NAMALWA (cell line): ENCODE data around the gene KSR1.
"Not testable (repeated sequence)": the region's sequence is repeated elsewhere in the genome, so short reads cannot be mapped to it uniquely, and the experiment has no call there.

Experiments used
- DNase-seq: peaks from one replicate; pipeline ENCODE4 v3.0.0-alpha.2; 2015; ENCODE audit warnings: low spot score

Gene KSR1

DNA sequence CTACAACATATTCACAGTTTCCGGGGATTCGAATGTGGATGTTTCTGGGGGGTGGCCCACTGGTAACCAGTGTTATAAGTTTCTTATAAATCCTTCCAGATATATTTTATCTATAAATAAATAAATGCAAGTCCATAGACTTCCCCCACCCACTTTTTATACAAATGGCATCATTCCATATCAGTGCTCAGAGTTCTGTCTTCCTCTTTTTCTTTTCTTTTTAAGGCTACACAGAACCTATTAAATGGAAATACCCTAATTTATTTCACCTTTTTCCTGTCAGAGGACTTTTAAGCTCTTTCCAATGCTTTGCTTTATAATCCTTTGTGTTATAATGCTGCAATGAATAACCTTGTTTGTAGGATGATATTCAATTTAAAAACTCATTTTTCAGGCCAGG, 178.5 kb downstream of the KSR1 start:
- no peak for DNase-seq

DNA sequence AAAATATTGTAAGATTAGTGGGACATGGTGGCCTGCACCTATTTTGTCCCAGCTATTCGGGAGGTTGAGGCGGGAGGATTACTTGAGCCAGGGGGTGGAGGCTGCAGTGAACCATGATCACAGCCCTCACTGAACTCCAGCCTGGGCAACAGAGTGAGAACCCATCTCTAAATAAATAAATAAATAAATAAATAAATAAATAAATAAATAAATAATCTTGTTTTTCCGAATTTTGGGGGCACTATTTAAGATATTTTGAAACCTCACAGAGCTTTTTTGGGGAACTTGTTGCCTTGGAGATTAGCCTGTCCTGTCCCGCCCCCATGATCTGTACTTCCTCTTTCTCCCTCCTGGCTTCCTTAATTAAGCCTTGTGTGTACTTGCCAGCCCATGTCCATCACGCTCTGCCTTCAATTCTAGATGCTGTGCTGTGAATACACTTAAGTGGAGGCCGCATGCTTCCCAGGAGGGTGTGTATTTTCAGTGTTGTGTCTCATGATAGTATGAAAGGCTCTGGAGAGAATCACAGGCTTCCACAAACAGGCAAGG, 179.1 kb downstream of the KSR1 start:
- DNase-seq, result peak; percentile 61

DNA sequence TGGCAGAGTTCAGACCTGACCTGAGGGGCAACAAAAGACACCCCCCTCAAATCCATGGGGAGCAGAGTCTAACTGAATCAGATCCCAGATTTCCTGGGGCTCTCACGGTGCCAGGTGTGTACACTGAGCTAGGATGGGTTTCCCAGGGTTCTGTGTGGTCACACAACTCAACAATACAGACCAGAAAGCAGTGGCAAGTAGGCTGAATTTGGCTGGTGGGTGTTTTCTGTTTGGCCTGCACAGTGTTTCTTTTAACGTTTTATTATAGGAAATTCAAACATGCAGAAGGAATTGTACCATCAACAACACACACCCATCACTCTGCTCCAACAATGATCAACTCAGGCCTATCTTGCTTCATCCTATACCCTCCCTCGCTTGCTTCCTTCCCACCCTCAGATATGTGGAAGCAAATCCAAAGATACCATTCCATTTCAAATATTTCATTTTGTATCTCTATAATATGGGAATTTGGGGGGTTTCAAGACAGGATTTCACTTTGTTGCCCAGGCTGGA, 179.8 kb downstream of the KSR1 start:
- DNase-seq, result not testable (repeated sequence)

DNA sequence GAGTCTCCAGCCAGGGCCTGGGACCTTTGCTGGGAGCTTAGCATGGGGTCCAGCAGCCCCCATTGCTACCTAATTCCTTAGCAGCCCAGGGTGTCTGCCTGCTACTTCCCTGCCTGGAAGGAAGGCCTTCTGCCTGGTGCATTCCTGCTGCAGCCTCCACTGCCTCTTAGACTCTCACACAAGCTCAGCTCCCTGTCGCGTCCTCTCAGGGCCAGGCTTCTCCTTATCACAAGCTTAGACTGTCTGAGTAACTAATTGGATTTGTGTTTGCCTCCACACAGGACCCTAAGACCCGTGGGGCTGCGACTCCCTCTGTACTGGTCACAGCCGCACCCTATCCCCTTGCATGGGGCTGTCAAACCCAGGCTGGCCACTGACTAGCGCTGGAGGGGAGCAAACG, 181.6 kb downstream of the KSR1 start:
- DNase-seq, result not testable (repeated sequence)

DNA sequence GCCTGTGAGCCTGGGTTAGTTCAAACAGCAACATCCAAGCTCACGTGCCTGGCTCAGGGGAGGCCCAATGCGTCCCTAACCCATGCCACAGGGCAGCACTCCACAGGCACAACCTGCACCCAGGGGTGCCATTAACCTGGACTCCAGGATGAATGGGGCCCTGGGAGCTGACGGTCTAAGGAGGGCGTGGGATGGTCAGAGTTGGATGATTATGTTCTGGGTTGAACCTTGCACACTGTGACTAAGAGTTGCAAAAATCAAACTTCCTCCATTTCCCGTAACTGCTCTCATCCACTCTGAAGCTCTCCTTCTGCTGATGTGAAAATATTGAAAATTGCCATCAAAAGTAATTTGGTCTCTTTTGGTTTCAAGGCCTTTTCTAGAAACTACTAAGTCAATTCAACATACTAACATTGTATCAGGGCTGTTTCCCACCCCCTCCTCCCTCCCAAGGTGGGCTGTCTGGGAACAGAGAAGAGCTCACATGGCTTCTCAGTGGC, 182.2 kb downstream of the KSR1 start:
- DNase-seq, result not testable (repeated sequence)

DNA sequence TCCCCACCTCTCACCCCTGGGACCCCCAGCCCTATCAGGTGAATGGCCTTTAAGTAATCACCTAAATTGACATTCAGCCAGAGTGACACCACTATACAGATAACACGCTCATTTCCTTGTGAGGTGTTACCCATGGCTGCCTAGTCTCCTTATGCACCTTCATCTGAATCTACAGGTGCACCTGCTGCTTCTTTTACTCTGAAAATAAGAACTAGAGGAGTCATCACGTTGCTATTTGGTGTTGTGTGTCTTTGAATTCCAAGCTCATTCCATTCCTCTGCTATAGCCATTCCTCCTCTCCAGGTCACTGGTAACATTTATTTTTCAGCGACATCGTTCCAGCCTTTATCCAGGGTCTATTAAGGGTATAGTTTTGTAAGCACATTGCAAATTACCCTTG, 184.5 kb downstream of the KSR1 start:
- DNase-seq, result no peak

DNA sequence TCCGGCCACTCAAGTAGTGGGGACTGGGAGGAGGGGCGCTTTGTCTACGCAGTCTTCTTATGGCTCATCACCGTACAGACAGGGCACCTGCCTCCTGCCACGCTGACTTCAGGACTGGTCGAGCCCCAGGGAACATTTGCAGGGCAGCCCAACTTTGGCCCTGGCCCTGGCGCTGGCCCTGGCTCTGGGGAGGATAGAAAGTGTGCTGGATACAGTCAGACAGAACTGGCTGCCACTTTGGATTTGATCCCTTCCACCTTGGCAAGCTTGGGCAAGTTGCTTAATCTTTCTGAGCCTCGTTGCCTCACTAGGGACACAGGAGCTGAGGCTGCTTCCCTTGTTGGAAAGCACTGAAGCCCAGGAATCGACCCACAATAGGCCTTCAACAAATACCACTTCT, 188.3 kb downstream of the KSR1 start:
- DNase-seq, result no peak

DNA sequence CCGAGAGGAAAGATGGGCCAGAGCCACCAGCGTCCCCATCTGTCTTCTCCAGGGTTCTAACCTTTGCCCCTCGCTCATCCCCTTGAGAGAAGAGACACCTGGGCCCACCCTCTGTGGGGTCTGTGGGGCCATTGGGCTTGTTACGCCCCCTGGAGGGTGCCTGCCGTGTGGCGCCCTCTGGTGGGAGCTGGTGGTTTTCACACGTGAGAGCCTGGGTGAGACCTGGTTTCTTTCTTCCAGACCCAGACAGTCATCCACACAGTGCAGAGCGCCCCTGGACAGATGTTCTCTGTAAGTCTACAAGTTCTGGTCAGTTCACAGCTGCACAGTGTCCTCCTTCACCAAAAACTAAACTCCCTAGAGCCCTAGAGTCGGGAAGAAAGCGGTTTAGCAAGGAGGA, 189.4 kb downstream of the KSR1 start:
- not testable (repeated sequence) for DNase-seq

DNA sequence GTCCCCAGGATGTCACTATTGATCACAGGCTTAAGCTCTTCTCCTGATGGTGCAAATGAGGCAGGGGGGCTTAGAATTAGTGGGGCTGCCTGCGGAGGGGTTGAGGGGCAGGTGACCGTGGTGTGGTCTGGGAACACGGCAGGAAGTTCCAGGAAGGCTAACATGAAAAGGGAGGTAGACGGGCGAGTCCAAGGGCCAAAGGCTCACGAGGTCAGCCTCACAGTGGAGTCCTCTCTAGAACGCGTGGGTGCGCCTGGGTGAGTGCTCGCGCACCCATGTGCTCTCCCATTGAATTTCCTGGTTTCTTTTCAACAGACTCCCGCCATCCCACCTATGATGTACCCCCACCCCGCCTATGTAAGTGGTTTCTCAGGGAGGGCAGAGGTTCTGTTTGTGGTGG, 190.0 kb downstream of the KSR1 start:
- DNase-seq, result no peak

DNA sequence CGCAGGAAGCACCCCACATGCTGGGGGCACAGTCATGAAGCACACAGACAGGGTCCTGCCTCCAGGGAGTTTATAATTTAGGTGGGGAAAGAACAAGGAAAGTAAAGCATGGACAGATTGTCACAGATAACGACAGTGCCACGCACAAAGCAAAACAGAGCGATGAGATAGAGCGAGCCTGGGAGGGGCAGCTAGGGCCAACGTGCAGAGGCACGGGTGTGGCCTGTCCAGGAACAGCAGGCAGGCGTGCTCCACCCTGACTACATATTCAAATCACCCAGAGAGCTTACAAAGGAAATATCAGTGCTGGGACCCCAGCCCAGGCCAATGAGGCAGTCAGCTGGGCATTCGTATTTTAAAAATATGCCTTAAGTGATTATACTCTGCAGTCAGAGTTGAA, 191.5 kb downstream of the KSR1 start:
- no peak for DNase-seq

DNA sequence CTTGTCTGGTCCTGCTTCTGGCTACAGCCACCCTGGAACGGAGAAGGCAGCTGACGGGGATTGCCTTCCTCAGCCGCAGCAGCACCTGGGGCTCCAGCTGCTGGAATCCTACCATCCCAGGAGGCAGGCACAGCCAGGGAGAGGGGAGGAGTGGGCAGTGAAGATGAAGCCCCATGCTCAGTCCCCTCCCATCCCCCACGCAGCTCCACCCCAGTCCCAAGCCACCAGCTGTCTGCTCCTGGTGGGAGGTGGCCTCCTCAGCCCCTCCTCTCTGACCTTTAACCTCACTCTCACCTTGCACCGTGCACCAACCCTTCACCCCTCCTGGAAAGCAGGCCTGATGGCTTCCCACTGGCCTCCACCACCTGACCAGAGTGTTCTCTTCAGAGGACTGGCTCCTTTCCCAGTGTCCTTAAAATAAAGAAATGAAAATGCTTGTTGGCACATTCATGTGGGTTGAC, 192.9 kb downstream of the KSR1 start:
- not testable (repeated sequence) for DNase-seq

DNA sequence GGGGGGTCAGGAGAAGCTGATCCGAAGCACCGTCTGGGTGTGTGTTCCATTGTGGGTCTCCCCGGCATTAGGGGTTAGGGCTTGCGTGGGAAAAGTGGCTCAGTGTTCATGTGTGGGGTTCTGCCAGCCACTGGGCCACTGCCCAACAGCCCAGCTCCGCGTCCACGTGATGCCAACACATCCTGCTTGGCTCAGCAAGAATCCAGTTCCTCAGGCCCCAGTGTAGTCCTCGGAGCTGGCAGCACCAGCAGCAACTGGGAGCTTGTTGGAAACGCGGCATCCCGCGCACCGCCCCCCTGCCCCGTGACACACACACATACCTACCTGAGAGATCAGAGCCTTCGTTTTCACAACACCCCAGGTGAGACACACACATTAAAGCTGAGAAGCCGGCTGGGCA, 193.7 kb downstream of the KSR1 start:
- DNase-seq, result no peak

DNA sequence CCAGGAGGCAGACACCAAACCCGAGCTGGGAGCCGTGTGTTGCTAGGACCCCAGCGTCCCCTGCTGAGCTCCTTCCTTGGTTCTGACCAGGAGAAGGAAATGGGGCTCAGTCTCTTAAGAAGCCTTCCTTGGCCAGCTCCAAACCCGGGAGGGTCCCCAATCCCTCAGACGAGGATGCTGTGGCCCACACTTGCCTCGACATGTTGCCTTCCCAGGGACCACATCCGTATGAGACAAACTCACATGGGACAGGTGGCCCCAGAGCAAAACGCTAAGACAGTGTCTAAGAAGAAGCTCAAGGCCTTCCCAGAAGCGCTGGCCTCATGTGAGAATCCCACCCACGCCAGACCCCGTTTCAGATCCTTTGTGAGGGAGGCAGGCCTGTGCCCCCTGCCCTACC, 194.6 kb downstream of the KSR1 start:
- no peak for DNase-seq

DNA sequence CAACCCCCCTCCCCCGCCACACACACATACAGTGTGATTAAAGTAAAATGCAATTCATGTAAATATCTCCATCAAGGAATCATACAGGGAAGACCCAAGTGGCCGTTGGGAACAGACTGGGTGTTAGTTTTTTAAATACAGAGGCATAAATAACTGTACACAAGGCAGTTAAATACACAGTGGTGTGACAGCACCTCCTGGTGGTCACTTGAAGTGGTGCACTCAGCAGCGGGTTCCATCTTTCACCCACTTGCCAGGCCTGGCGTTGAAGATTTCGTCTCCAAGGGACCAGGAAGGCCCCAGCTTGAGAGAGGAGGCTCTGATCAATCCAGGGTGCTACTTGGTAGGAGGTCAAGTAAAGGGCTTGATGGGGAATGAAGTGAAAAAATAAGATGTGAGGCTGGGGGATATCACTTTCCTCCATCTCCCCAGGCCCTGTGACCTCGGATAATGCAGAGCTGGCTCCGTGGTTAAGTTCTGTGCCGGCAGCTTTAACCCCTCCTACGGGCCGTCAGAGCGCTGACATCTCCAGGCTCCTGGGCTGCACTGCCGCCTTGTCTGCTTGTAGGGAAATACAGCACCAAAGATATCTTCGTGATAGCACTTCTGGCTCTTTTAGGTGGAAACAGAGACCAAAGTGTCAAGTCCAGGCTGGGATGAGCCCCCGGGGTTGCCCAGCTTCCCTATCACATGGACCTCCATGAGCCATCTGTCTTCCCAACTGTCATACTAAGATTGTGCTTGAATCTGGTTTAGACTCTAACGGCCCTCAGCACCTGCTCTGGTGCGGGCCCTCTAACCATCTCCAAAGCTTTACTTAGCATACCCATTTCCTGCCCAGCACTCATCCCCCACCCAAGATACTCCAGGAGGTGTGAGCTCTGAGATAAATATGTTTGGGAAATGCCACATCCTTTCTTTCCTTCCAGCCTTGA, 195.4 kb downstream of the KSR1 start:
- peak; percentile 73 for DNase-seq

DNA sequence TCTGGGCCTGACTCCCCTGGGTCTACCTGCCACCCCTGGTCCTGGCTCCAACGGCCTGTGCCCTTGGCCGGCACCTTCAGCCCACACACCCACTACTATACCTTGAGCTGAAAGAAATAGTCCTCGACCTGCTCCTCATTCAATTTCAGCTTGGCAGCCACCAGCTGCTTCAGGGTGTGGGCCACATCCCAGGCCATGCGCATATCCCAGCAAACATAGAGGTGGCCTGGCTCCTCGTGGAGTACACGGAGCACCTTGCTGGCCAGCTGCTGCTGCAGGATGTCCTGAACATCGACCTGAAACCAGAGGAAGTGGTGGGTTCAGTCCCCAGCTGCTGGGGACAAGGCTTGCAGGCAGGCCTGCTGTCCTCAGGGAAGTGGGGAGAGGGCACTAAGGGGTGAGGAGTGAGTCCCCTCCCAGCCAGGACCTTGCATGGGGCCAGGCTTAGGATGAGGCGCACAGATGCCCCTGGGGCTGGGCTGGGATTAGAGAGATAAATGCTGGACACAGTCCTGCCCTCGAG, 197.3 kb downstream of the KSR1 start:
- DNase-seq, result not testable (repeated sequence)

DNA sequence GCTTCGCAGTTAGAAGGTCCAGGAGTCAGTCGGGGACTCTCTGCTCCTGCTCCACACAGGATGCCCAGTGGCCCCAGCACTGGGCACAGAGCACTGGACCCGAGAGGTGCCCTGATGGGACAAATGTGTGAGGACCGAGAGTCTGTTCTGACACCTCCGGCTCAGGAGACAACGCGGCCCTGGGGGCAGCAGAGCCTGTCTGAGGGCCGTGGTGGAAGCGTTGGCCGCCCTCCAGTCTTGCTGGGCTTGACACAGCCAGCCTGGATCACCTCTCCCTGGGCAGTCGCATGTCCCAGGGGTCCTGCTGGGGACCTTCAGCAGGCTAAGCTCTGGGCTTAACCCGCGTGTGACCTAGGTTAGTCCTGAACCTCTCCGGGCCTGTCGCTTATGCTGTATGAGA, 197.9 kb downstream of the KSR1 start:
- no peak for DNase-seq

DNA sequence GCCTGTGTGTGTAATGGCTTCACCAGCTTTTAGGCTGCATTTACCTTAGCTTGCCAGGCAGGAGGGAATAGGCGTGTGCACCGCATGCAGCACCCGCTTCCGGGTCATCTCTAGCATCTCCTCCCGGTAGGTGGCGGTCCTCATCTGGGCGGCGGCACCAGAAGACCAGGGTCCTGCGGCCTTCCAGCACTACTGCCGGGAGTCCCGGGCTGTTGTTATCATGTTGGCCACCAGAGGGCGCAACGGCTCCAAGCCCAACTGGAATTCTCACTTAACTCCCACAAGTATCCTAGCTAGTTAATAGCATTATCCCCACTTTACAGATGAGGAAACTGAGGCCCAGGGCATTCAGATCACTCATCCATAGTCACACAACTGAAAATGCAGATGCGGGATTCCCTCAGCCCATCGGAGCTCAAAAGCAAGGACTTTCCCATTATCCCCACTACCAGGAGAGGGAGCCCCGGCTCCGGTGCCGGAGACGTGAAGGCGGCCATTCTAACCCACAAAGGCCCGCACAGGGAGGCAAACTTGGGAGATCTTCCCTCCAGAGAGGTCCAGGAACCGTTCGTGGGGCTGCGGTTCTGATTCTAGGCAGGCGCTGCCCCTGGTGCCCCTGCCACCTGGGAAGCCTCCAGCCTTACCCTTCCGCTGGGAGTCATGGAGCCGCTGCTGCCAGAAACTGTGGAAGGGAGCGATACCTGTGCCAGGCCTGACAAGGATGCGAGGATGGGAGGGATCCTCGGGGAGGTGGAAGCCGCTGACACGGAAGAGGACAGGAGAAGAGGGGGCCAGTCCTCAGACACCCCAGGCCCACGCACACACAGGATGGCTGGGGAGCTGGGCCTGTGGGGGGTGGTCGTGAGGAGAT, 198.6 kb downstream of the KSR1 start:
- DNase-seq, result peak; percentile 91

DNA sequence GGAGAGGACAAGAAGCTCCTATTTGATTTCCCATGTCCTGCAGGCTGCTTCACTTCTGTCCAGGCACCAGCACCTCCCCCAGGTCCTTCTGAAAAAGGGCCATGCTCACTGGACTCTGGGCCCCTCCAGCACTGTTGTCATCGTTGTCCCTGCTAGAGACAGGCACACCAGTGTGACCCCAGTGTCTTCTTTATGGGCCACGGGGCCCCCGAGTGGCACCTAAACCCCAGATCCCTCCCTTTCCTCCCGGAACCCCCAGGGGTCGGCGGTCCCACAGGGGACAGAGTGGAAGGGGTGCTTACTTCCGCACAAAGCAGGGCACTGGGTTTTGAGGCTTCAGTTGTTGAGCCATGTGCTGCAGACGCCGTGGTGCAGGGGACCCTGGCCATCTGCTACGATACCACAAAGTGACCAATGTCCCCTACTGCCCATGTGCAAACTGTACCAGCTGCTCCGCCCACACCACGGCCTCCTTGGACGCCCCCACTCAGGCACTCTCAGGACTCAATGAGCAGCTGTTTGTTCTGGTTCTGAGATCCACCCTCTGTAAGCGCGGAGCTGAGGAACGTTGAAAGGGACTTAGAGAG, 199.4 kb downstream of the KSR1 start:
- not testable (repeated sequence) for DNase-seq

DNA sequence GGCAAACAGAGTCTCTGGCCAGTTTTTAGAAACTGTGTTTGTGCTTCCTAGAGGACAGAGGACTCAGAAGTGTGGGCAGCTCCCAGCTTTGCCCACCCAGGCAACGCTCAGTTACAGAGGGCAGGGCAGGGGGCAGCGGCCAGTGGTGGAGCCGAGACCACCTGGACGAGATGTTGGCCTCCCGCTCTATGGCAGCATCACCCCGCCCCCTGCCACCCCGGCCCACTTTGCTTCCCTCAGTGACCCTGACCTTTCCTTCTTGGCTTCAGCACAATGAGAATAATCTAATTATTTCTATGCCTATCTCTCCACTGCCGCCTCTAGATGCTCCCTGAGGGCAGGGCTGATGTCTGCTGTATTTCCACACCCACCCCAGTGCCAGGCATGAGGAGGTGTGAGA, 200.4 kb downstream of the KSR1 start:
- not testable (repeated sequence) for DNase-seq

DNA sequence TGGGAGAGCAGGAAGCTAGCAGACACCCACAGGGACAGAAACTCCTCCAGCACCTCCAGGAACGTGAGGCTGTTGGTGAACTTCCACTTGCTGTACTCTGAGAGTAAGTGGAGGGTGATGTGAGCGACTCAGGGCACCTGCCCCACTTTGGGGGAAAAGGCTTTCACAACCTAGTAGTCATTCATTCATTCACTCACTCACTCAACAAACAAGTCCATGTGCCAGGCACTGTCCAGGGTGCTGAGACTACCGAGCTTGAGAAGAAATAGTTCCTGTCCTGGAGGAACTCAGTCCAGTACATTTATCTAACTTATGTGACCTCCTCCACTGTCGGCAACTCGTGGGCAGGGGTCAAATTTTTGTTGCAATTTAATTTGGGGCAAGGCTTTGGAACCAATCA, 201.4 kb downstream of the KSR1 start:
- peak; percentile 29 for DNase-seq

DNA sequence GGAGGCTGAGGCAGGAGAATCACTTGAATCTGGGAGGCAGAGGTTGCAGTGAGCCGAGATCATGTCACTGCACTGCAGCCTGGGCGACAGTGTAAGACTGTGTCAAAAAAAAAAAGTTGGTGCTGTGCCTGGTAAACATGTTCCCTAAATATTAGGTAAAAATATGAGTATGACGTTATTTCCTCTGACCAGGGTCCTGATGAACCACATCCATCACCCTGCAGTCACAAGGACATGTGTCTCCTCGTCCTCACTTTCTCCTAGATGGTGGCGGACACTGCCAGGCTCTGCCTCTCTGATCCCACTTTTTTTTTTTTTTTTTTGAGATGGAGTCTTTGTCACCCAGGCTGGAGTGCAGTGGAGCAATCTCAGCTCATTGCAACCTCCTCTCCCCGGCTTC, 203.4 kb downstream of the KSR1 start:
- DNase-seq, result no peak

DNA sequence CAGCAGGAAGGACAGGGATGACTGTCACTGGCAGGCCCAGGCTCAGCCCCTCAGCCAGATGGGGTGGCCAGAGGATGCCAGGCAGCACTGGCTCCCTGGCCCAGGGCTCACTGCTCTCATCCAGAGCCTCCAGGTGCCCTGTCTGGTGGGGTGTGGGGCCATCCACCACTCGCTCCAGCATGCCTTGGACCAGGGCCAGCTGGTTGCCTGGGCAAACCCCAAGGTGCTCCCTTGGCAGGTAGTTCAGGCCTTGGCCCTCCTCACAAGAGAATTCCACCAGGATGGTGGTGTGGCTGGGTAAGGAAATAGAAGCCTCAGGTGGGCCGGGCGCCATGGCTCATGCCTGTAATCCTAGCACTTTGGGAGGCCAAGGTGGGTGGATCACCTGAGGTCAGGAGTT, 204.2 kb downstream of the KSR1 start:
- DNase-seq, result no peak
